HG03378 (cell line): Measurements from ENCODE around the gene SEC31B.

Experiments used
- ATAC-seq: cut with Tn5 transposase; IDR thresholded peaks from one replicate; pipeline ENCODE4 v1.9.1; 2021; ENCODE audit warnings: mild to moderate bottlenecking, moderate library complexity; ENCODE audit not compliant: unreplicated experiment

Gene SEC31B

GRCh38 chr10:100502926-100503494 lies 16.7 kb downstream of the SEC31B start:
- ATAC-seq = no peak

- ATAC-seq = no peak
Measured at GRCh38 chr10:100501423-100501822, 18.2 kb downstream of the SEC31B start.

GRCh38 chr10:100498059-100498458 lies 21.6 kb downstream of the SEC31B start:
- ATAC-seq = no peak

- no peak for ATAC-seq
Measured at GRCh38 chr10:100496567-100496966, 23.1 kb downstream of the SEC31B start.

GRCh38 chr10:100490531-100490930 lies 29.1 kb downstream of the SEC31B start:
- no peak for ATAC-seq

GRCh38 chr10:100489396-100489795 lies 30.3 kb downstream of the SEC31B start:
- ATAC-seq = no peak

GRCh38 chr10:100487529-100487928 lies 32.1 kb downstream of the SEC31B start:
- no peak for ATAC-seq

- no peak for ATAC-seq
Measured at GRCh38 chr10:100485801-100486495, 33.7 kb downstream of the SEC31B start.

GRCh38 chr10:100485366-100485765 lies 34.3 kb downstream of the SEC31B start:
- no peak for ATAC-seq

- no peak for ATAC-seq
Measured at GRCh38 chr10:100483876-100484666, 35.6 kb downstream of the SEC31B start.

GRCh38 chr10:100482834-100483185 lies 36.9 kb downstream of the SEC31B start:
- no peak for ATAC-seq

- ATAC-seq = no peak
Measured at GRCh38 chr10:100482181-100482833, 37.4 kb downstream of the SEC31B start.

- peak; percentile 96 for ATAC-seq
Measured at GRCh38 chr10:100481462-100482081, 38.1 kb downstream of the SEC31B start.

GRCh38 chr10:100480002-100480401 lies 39.7 kb downstream of the SEC31B start:
- ATAC-seq = no peak

GRCh38 chr10:100479037-100479436 lies 40.6 kb downstream of the SEC31B start:
- no peak for ATAC-seq

- no peak for ATAC-seq
Measured at GRCh38 chr10:100477970-100478369, 41.7 kb downstream of the SEC31B start.

- no peak for ATAC-seq
Measured at GRCh38 chr10:100470367-100470766, 49.3 kb downstream of the SEC31B start.

- ATAC-seq = no peak
Measured at GRCh38 chr10:100469756-100470155, 49.9 kb downstream of the SEC31B start.

GRCh38 chr10:100468978-100469377 lies 50.7 kb downstream of the SEC31B start:
- no peak for ATAC-seq

- ATAC-seq = no peak
Measured at GRCh38 chr10:100468322-100468721, 51.3 kb downstream of the SEC31B start.

- no peak for ATAC-seq
Measured at GRCh38 chr10:100462709-100463108, 57.0 kb downstream of the SEC31B start, which contains the start of gene WNT8B. TSS of gene WNT8B (plus strand) at chr10:100463009. CDS start at chr10:100463169, 160 bp downstream.
